ENCODE results near the gene THUMPD3.

THUMPD3 gene

DNA sequence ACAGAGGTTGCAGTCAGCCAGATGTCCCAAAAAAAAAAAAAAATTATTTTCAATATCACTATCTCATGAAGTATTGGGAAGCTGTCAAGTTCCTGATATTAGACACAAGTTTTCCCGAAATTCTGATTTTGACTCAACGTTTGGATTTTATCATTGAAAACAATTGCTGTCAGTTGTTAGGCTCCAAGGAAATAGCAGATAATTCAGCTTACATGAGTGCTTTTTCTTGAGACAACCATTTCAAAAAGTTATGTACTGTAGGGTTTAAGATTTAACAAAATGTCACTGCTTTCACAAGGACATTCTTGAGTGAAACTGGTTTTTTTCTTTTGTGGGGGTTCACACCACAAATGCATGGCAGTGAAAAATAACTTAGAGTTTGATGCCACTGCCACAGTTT is 25.3 kb downstream of the THUMPD3 start:
- TF ChIP-seq, protein P1, sequence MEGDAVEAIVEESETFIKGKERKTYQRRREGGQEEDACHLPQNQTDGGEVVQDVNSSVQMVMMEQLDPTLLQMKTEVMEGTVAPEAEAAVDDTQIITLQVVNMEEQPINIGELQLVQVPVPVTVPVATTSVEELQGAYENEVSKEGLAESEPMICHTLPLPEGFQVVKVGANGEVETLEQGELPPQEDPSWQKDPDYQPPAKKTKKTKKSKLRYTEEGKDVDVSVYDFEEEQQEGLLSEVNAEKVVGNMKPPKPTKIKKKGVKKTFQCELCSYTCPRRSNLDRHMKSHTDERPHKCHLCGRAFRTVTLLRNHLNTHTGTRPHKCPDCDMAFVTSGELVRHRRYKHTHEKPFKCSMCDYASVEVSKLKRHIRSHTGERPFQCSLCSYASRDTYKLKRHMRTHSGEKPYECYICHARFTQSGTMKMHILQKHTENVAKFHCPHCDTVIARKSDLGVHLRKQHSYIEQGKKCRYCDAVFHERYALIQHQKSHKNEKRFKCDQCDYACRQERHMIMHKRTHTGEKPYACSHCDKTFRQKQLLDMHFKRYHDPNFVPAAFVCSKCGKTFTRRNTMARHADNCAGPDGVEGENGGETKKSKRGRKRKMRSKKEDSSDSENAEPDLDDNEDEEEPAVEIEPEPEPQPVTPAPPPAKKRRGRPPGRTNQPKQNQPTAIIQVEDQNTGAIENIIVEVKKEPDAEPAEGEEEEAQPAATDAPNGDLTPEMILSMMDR (IDR thresholded peaks at IDR 0.05; ENCODE audit: borderline replicate concordance, insufficient read depth, low read depth, low read length), result no peak
- H3K4me3 ChIP-seq (ENCODE audit: low read depth, low read length), result no peak overlapping the region

DNA sequence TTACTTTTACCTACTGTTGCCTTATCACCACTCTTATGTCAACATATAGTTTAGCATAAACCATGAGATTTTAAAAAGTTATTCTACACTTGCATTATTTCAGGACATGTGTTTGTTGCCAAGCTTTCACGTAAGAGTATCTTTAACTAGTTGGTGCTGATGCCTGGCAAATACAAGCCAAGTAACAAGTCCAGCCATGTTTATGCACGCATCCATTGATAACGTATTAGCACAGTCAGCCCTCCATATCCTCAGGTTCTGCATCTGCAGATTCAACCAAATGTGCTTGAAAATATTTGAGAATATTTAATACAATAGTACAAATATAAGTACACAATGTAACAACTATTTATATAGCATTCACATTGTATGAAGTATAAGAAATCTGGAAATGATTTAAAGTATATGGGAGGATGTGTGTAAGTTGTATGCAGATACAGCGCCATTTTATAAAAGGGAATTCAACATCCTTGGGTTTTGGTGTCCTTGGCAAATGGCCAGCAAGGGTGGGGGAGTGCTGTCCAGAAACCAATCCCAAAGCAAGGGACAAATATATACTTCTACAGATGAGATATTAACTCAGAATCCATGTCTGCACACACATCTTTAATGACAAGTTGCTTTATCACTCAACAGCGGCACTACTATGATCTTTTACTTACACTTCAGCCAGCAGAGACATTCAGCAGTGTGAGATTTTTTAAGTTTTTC is 25.9 kb downstream of the THUMPD3 start:
- TF ChIP-seq, protein P1 (IDR thresholded peaks at IDR 0.05; ENCODE audit: borderline replicate concordance, insufficient read depth, low read depth, low read length), result no peak
- no peak overlapping the region for H3K4me3 ChIP-seq (ENCODE audit: low read depth, low read length)

DNA sequence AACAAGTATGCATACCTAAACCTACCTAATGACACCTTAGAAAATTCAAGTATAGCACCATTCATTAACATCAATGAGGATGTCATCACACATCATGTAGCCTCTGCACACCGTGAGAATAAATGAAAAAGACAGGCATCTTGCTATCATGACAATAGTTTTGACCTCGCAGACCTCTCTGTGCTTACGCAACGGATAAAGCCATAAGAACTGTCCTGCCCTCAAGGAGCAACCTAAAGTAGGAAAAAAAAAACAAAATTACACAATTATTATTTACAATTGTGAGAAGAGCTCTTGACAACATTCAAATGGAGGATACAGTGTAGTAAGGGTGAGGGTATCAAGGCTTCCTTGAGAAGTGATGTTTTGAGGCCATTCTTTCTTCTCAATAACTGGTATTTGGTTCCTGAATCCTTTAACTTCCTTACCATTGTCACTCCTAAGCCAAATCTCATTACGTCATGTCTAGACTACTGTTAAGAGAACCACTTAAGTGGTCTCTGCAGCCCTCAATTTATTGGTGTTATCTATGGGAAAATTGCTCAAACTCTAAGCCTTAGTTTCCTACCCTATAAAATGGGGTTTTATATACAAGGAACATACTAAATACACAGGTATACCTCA is 27.5 kb downstream of the THUMPD3 start:
- TF ChIP-seq, protein P1 (IDR thresholded peaks at IDR 0.05; ENCODE audit: borderline replicate concordance, insufficient read depth, low read depth, low read length), result no peak

DNA sequence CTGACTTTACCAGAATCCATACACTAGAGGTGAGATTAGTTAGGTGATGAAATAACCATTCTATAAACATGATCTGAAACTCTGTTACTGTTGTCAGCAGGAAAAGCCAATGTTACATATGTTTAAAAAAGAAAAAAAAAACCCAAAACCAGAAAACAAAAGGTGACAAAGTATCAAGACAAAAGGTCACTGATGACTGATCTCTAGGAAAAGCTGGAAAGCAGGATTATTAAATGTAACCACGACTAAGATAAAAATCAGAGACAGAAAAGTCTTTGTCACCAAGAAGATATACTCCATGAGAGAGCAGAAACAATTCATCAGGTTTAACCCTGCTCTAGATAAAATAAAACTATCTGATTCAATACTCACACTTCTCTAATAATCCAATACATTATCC is 29.2 kb downstream of the THUMPD3 start:
- no peak overlapping the region for H3K4me3 ChIP-seq (ENCODE audit: low read depth, low read length)
- TF ChIP-seq, protein P1 (IDR thresholded peaks at IDR 0.05; ENCODE audit: borderline replicate concordance, insufficient read depth, low read depth, low read length), result no peak

More for the DNA sequence above, 27.5 kb downstream of the THUMPD3 start:
- no peak overlapping the region for H3K4me3 ChIP-seq (ENCODE audit: low read depth, low read length)

DNA sequence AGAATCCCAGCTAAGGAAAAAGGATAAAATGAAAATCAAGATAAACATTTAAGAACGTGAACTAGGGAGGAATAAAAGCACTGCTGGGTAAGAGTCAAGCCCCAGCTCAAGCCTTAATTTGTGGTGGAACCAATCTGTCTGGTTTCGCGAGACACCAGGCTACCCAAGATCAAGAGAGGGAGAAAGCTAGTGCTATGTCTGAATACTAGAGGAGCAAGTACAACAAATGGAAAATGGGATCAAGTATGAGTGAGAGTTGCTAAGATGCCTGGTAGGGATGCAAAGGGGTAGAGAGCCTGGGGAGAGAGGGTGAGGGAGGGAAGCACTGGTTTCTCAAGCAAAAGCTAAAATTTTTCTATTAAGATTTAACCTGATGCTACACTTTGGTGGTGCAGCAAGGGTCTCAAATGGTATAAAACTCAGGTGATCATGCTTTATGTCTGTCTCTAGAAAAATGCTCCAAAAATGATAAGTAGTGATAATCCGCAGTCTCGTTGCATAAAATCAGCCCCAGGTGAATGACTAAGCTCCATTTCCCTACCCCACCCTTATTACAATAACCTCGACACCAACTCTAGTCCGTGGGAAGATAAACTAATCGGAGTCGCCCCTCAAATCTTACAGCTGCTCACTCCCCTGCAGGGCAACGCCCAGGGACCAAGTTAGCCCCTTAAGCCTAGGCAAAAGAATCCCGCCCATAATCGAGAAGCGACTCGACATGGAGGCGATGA is 32.9 kb downstream of the THUMPD3 start:
- H3K4me3 ChIP-seq (ENCODE audit: low read depth, low read length), result peak overlapping the region; percentile 76
- TF ChIP-seq, protein P1 (IDR thresholded peaks at IDR 0.05; ENCODE audit: borderline replicate concordance, insufficient read depth, low read depth, low read length), result no peak

DNA sequence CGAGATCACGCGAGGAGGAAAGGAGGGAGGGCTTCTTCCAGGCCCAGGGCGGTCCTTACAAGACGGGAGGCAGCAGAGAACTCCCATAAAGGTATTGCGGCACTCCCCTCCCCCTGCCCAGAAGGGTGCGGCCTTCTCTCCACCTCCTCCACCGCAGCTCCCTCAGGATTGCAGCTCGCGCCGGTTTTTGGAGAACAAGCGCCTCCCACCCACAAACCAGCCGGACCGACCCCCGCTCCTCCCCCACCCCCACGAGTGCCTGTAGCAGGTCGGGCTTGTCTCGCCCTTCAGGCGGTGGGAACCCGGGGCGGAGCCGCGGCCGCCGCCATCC is 33.4 kb downstream of the THUMPD3 start:
- peak overlapping the region; percentile 76 for H3K4me3 ChIP-seq (ENCODE audit: low read depth, low read length)
- TF ChIP-seq, protein P1 (IDR thresholded peaks at IDR 0.05; ENCODE audit: borderline replicate concordance, insufficient read depth, low read depth, low read length), result no peak
